HG03175 (cell line): ENCODE measurements around the gene RRP9.
"Not testable (repeated sequence)": the region's sequence is repeated elsewhere in the genome, so short reads cannot be mapped to it uniquely, and the experiment has no call there.

ENCODE experiments used
- ATAC-seq: cut with Tn5 transposase; IDR thresholded peaks from one replicate; pipeline ENCODE4 v1.9.1; 2021; ENCODE audit warnings: mild to moderate bottlenecking, moderate library complexity; ENCODE audit not compliant: unreplicated experiment

RRP9 gene

GRCh38 chr3:51941798-51942602, at the start of gene RRP9, which contains the start of gene PARP3:
TSS of gene RRP9 (minus strand) at chr3:51941904. CDS start at chr3:51941867, 37 bp downstream.
TSS of gene PARP3 (plus strand) at chr3:51942363. CDS start at chr3:51943356, 993 bp downstream.
- ATAC-seq = peak; percentile 92

GRCh38 chr3:51990501-51990971, 48.8 kb upstream of the RRP9 start:
- not testable (repeated sequence) for ATAC-seq

- ATAC-seq = no peak
Observed at GRCh38 chr3:51988286-51989146, 46.8 kb upstream of the RRP9 start.

- no peak for ATAC-seq
Observed at GRCh38 chr3:51987568-51987967, 45.9 kb upstream of the RRP9 start.

GRCh38 chr3:51986010-51986947, 44.6 kb upstream of the RRP9 start:
- ATAC-seq = no peak

- no peak for ATAC-seq
Observed at GRCh38 chr3:51985063-51985462, 43.4 kb upstream of the RRP9 start.

- ATAC-seq = no peak
Observed at GRCh38 chr3:51984269-51984647, 42.6 kb upstream of the RRP9 start.

- no peak for ATAC-seq
Observed at GRCh38 chr3:51983578-51984268, 42.0 kb upstream of the RRP9 start.

GRCh38 chr3:51982838-51983577, 41.3 kb upstream of the RRP9 start, which contains the start of gene ACY1:
TSS of gene ACY1 (plus strand) at chr3:51983535. CDS start at chr3:51984065, 530 bp downstream.
- ATAC-seq = peak; percentile 71

GRCh38 chr3:51982352-51982837, 40.7 kb upstream of the RRP9 start:
- ATAC-seq = peak; percentile 63

- ATAC-seq = no peak
Observed at GRCh38 chr3:51980253-51980652, 38.5 kb upstream of the RRP9 start.

- ATAC-seq = no peak
Observed at GRCh38 chr3:51978143-51978502, 36.4 kb upstream of the RRP9 start.

GRCh38 chr3:51977446-51978142, 35.9 kb upstream of the RRP9 start:
- no peak for ATAC-seq

- no peak for ATAC-seq
Observed at GRCh38 chr3:51975852-51976549, 34.3 kb upstream of the RRP9 start.

GRCh38 chr3:51974963-51975851, 33.5 kb upstream of the RRP9 start, which contains the start of gene ABHD14A:
TSS of gene ABHD14A (plus strand) at chr3:51975064. CDS start at chr3:51975136, 72 bp downstream.
- peak; percentile 56 for ATAC-seq

- ATAC-seq = peak; percentile 4
Observed at GRCh38 chr3:51974277-51974962, 32.7 kb upstream of the RRP9 start.
